Cardiac septum (tissue), 1 donor: ENCODE measurements around the gene GPX3. TPM values are rescaled to one million over a fixed set of nuclear protein-coding genes. Genes with fewer than 3 reads are reported as not detected.

Source experiments
- DNase-seq: peaks from one replicate; pipeline ENCODE4 v3.0.0-alpha.2; 2020; ENCODE audit warnings: low spot score
- intact Hi-C: fragments of 100-400 bp; cut with DNase I; formaldehyde crosslinking; loops from one replicate; pipeline ENCODE4 v1.14.0; 2022
- total RNA-seq: library from RNA; stranded (reverse); fragmentation: NEBNext Ultra II Directional; extraction: Animal tissue kit (Norgen Biotek cat#: 25700); gene quantifications from one replicate; pipeline ENCODE4 v1.2.1, GENCODE V29; 2021
- donor health status: DM: no; HTN: no; CAD: no.

The GPX3 gene
- total RNA-seq, 1 donor from 2014 or later, result 461 TPM

DNA sequence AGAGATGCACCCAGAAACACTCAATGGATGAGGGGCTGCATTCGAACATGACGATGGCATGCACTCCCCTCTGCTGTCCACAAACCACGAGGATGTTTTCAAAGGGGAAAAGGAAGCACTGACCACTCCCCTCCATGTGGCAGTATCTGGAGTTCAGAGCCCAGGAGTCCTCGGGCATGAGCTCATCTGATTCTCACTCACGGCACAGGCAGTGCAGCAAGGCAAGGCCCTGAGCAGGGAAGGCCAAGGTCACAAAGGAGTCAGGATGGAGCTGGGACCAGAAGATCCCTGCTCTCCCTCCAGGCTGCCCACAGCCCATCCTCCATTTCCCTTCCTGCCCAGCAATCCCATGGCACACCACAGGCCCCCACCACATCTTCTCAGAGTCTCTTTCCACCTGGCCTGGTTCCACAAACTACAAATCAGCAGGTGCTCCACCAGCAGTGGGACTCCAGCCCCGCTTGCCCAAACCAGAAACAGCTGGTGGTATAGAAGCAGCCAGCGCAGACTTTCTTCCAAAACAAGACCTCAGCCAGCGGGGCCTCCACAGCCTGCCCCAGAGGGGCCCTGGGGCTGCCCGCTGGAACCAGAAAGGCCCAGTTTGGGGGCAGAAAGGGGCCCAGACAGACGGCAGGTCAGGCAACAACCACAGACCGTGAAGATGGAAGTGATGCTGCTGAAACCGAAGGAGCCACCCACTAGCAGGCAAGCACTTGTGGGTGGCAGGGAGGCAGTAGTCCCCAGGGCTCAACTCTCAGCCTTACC, 48.2 kb downstream of the GPX3 start:
- DNase-seq, result no peak
- intact Hi-C loops, result no loop called here

GRCh38 chr5:151070449-151070848, 50.1 kb downstream of the GPX3 start:
- no peak for DNase-seq
- intact Hi-C loops, result no loop called here

GRCh38 chr5:151071021-151071420, 50.6 kb downstream of the GPX3 start:
- no peak for DNase-seq
- intact Hi-C loops, result no loop called here

GRCh38 chr5:151071848-151072629, 51.6 kb downstream of the GPX3 start:
- intact Hi-C loops, result no loop called here
- DNase-seq, result no peak

DNA sequence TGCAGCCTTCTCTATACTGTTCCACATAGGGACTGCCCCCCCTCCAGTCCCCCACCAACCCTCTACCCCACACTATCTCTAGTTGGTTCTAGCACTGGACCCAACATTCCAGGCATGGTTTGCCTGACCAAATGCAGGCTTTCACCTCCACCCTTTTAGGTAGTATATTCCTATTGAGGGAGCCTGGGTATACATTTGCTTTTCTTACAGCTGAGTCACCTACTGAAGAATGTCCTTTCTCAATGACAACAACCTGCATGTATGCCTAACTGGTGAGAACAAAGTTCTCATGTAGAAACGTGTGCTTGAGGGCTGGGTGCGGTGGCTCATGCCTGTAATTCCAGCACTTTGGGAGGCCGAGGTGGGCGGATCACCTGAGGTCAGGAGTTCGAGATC, 52.2 kb downstream of the GPX3 start:
- no peak for DNase-seq
- intact Hi-C loops, result no loop called here

- intact Hi-C loops, result no loop called here
- no peak for DNase-seq
Observed at GRCh38 chr5:151073280-151073679, 52.9 kb downstream of the GPX3 start.

- DNase-seq, result no peak
- intact Hi-C loops, result no loop called here
Observed at GRCh38 chr5:151074557-151074956, 54.2 kb downstream of the GPX3 start.

GRCh38 chr5:151075698-151076331, 55.4 kb downstream of the GPX3 start:
- no peak for DNase-seq
- intact Hi-C loops, result no loop called here

DNA sequence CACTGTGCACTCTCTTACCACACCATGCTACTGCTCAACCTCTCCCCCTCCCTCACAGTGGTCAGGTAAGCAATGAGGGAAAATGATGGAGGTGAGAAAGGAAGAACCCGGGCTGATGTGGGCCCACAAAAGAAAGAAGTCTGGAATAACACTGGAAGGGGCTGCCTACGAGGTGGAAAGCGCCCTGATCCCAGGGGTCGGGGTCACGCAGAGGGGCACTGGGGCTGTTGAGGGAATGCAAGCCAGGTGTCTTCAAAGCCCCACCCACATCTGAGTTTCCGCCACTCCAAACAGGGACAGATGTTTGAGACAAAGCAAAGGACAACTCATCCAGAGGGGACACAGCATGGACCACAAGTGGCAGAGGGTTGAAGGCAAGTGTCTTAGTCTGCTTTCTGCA, 56.2 kb downstream of the GPX3 start:
- DNase-seq, result no peak
- intact Hi-C loops, result no loop called here

- intact Hi-C loops, result no loop called here
- no peak for DNase-seq
Observed at GRCh38 chr5:151077419-151077818, 57.0 kb downstream of the GPX3 start.

DNA sequence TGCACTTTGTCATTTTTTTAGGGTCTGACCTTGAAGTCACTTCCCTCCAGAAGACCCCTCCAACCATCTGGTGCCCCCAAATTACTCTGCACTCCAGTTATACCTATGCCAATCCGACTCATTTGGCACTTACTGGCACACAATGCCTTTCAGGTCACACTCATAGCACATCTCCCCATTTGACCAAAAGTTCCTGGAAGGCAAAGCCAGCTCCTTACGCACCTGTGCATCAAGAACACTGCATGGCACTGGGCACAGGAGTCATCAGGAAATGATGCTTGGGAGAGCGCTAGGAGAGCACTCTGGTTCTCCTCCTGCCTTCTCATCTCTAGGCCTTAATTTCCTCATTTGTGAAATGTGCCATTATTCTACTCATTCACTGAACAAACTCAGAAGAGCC, 57.6 kb downstream of the GPX3 start:
- intact Hi-C loops, result loop anchor here (2.0 kb wide), 1 partner anchor 13 kb away; no protein-coding TSS in a partner anchor
- no peak for DNase-seq

Other genes with a start within 250 kb of the GPX3 start
- gene SMIM3, start 241.8 kb upstream of the GPX3 start, total RNA-seq, result 15.3 TPM
- gene IRGM, start 174.1 kb upstream of the GPX3 start, total RNA-seq, result not detected
- gene ZNF300, start 115.6 kb upstream of the GPX3 start, total RNA-seq, result 1.5 TPM
- gene TNIP1, start 60.4 kb downstream of the GPX3 start, total RNA-seq, result 110 TPM
- 257 TPM for gene ANXA6, start 137.2 kb downstream of the GPX3 start, total RNA-seq
- gene CCDC69, start 203.5 kb downstream of the GPX3 start, total RNA-seq, result 116 TPM
- 29.4 TPM for gene GM2A, start 232.6 kb downstream of the GPX3 start, total RNA-seq